ENCODE measurements around the gene WWC1. TPM values are rescaled to one million over a fixed set of nuclear protein-coding genes. Genes with fewer than 3 reads are reported as not detected.

The WWC1 gene
- total RNA-seq, 2 experiments from 2014 or later = not detected

DNA sequence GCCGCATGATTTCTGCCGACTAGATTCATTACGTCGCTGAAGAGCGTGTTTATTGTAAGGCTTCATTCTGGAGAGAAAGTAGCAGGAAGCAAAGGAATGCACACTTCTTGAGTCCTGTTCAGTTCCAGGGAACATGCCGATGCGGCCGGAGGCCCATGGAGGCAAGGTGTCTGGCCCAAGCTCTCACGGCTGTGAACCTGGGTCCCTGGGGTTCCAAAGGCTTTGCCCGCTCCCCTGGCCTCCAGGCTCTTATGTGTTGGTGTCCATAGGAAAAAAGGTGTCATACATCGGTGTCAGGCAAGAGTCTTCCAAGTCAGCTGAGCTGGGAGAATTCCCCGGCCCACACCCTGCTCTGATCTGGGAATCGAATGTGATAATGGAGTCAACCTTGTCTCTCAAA lies 64.7 kb downstream of the WWC1 start:
- H3K4me3 ChIP-seq (ENCODE audit: low read depth, low read length, poor library complexity, severe bottlenecking) = no peak overlapping the region
- no peak for TF ChIP-seq EZH2phosphoT487 (IDR thresholded peaks at IDR 0.05; ENCODE audit: borderline replicate concordance, low read depth, low read length)
- TF ChIP-seq, protein P1, sequence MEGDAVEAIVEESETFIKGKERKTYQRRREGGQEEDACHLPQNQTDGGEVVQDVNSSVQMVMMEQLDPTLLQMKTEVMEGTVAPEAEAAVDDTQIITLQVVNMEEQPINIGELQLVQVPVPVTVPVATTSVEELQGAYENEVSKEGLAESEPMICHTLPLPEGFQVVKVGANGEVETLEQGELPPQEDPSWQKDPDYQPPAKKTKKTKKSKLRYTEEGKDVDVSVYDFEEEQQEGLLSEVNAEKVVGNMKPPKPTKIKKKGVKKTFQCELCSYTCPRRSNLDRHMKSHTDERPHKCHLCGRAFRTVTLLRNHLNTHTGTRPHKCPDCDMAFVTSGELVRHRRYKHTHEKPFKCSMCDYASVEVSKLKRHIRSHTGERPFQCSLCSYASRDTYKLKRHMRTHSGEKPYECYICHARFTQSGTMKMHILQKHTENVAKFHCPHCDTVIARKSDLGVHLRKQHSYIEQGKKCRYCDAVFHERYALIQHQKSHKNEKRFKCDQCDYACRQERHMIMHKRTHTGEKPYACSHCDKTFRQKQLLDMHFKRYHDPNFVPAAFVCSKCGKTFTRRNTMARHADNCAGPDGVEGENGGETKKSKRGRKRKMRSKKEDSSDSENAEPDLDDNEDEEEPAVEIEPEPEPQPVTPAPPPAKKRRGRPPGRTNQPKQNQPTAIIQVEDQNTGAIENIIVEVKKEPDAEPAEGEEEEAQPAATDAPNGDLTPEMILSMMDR (conservative IDR thresholded peaks at IDR 0.05; ENCODE audit: low read length) = no peak
- no peaks in the 10 kb centered on the region for H3K9me3 ChIP-seq (ENCODE audit: low read length)
- no peaks in the 10 kb centered on the region for H3K4me1 ChIP-seq (ENCODE audit: insufficient read depth, low read length, poor library complexity, severe bottlenecking)
- no peaks in the 10 kb centered on the region for H3K36me3 ChIP-seq (ENCODE audit: insufficient read depth, low read length)
- H3K4me2 ChIP-seq (ENCODE audit: low read length) = no peak overlapping the region
- H3K27ac ChIP-seq (ENCODE audit: low read depth, low read length, poor library complexity, severe bottlenecking) = no peak overlapping the region
- ChIA-PET POLR2A (no interaction called here), CTCF (ENCODE audit: unreplicated experiment) (no interaction called here)
- no peaks in the 10 kb centered on the region for H4K20me1 ChIP-seq (ENCODE audit: insufficient read depth, low read length)
- H3K9me2 ChIP-seq (ENCODE audit: insufficient read depth, low read length) = no peaks in the 10 kb centered on the region
- no peaks in the 10 kb centered on the region for H3K79me2 ChIP-seq (ENCODE audit: insufficient read depth, low read depth, low read length)
- no peak for DNase-seq (ENCODE audit: low spot score)
- BruUV-seq (replicated peaks) = no TSS peak
- intact Hi-C loops (cut with micrococcal nuclease; ENCODE audit: unreplicated experiment) = no loop called here
- no peak overlapping the region for H2AFZ ChIP-seq (ENCODE audit: low read length)

DNA sequence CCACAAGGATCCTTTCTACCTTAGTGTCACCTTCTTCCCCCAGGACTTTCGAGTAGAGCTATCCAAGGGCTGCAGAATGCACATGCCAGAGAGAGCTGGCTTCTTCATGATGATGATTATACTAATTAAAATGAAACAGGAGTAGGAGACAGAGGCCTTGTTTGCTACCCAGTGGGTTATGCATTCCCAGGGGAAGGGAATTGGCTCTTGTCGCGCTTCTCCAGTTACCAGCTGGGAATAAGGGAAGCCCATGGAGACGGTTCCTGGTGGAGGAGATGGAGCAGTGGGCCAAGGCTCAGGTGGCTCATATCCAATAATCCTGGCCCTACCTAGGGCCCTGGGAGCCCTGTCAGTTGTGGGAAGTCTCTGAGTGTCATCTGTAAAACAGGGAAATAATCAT lies 65.1 kb downstream of the WWC1 start:
- H3K4me3 ChIP-seq (ENCODE audit: low read depth, low read length, poor library complexity, severe bottlenecking) = no peak overlapping the region
- H4K20me1 ChIP-seq (ENCODE audit: insufficient read depth, low read length) = no peaks in the 10 kb centered on the region
- intact Hi-C loops (cut with micrococcal nuclease; ENCODE audit: unreplicated experiment) = no loop called here
- H3K4me2 ChIP-seq (ENCODE audit: low read length) = no peak overlapping the region
- POLR2A ChIA-PET = no interaction called here
- H3K79me2 ChIP-seq (ENCODE audit: insufficient read depth, low read depth, low read length) = no peaks in the 10 kb centered on the region
- no peak overlapping the region for H3K27ac ChIP-seq (ENCODE audit: low read depth, low read length, poor library complexity, severe bottlenecking)
- no TSS peak for BruUV-seq (replicated peaks)
- CTCF ChIA-PET (ENCODE audit: unreplicated experiment) = no interaction called here
- H3K9me2 ChIP-seq (ENCODE audit: insufficient read depth, low read length) = no peaks in the 10 kb centered on the region
- no peaks in the 10 kb centered on the region for H3K36me3 ChIP-seq (ENCODE audit: insufficient read depth, low read length)
- TF ChIP-seq, protein P1 (conservative IDR thresholded peaks at IDR 0.05; ENCODE audit: low read length) = no peak
- TF ChIP-seq EZH2phosphoT487 (IDR thresholded peaks at IDR 0.05; ENCODE audit: borderline replicate concordance, low read depth, low read length) = no peak
- no peaks in the 10 kb centered on the region for H3K4me1 ChIP-seq (ENCODE audit: insufficient read depth, low read length, poor library complexity, severe bottlenecking)
- H2AFZ ChIP-seq (ENCODE audit: low read length) = no peak overlapping the region
- DNase-seq (ENCODE audit: low spot score) = no peak
- H3K9me3 ChIP-seq (ENCODE audit: low read length) = no peaks in the 10 kb centered on the region

DNA sequence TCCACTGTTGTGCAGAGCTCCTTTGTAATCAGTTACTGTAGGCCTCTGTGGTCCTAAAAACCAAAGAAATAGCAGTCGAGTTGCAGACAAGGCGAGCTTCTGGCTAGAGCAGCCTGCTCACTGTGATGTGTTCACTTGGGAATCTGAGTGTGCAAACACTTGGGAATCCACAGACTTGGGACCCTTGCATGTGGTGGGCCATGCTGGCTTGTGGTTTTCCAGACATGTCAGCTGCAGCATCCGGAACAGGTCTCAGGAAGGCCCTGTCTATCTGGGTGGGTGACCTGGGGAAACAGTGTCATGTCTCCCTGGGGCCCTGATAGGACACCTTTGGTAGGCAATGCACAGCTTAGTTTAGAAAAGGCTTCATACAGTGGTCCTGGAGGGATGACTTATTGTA lies 66.4 kb downstream of the WWC1 start:
- ChIA-PET CTCF (ENCODE audit: unreplicated experiment) (no interaction called here), POLR2A (no interaction called here)
- no peak for DNase-seq (ENCODE audit: low spot score)
- H3K4me3 ChIP-seq (ENCODE audit: low read depth, low read length, poor library complexity, severe bottlenecking) = no peak overlapping the region
- TF ChIP-seq EZH2phosphoT487 (IDR thresholded peaks at IDR 0.05; ENCODE audit: borderline replicate concordance, low read depth, low read length) = no peak
- TF ChIP-seq, protein P1 (conservative IDR thresholded peaks at IDR 0.05; ENCODE audit: low read length) = no peak
- H2AFZ ChIP-seq (ENCODE audit: low read length) = no peak overlapping the region
- H3K9me2 ChIP-seq (ENCODE audit: insufficient read depth, low read length) = no peaks in the 10 kb centered on the region
- no peak overlapping the region for H3K4me2 ChIP-seq (ENCODE audit: low read length)
- no peaks in the 10 kb centered on the region for H3K9me3 ChIP-seq (ENCODE audit: low read length)
- no TSS peak for BruUV-seq (replicated peaks)
- H3K79me2 ChIP-seq (ENCODE audit: insufficient read depth, low read depth, low read length) = no peaks in the 10 kb centered on the region
- intact Hi-C loops (cut with micrococcal nuclease; ENCODE audit: unreplicated experiment) = no loop called here
- no peaks in the 10 kb centered on the region for H3K36me3 ChIP-seq (ENCODE audit: insufficient read depth, low read length)
- H4K20me1 ChIP-seq (ENCODE audit: insufficient read depth, low read length) = no peaks in the 10 kb centered on the region
- H3K4me1 ChIP-seq (ENCODE audit: insufficient read depth, low read length, poor library complexity, severe bottlenecking) = no peaks in the 10 kb centered on the region
- no peak overlapping the region for H3K27ac ChIP-seq (ENCODE audit: low read depth, low read length, poor library complexity, severe bottlenecking)
